GM19467 (cell line): ENCODE results near the gene SCFD1.
"Not testable (repeated sequence)": the region's sequence is repeated elsewhere in the genome, so short reads cannot be mapped to it uniquely, and the experiment has no call there.

ENCODE experiments used
- ATAC-seq: cut with Tn5 transposase; IDR thresholded peaks from one replicate; pipeline ENCODE4 v1.9.1; 2021; ENCODE audit warnings: mild to moderate bottlenecking, moderate library complexity; ENCODE audit not compliant: unreplicated experiment

Gene SCFD1, protein sequence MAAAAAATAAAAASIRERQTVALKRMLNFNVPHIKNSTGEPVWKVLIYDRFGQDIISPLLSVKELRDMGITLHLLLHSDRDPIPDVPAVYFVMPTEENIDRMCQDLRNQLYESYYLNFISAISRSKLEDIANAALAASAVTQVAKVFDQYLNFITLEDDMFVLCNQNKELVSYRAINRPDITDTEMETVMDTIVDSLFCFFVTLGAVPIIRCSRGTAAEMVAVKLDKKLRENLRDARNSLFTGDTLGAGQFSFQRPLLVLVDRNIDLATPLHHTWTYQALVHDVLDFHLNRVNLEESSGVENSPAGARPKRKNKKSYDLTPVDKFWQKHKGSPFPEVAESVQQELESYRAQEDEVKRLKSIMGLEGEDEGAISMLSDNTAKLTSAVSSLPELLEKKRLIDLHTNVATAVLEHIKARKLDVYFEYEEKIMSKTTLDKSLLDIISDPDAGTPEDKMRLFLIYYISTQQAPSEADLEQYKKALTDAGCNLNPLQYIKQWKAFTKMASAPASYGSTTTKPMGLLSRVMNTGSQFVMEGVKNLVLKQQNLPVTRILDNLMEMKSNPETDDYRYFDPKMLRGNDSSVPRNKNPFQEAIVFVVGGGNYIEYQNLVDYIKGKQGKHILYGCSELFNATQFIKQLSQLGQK

DNA sequence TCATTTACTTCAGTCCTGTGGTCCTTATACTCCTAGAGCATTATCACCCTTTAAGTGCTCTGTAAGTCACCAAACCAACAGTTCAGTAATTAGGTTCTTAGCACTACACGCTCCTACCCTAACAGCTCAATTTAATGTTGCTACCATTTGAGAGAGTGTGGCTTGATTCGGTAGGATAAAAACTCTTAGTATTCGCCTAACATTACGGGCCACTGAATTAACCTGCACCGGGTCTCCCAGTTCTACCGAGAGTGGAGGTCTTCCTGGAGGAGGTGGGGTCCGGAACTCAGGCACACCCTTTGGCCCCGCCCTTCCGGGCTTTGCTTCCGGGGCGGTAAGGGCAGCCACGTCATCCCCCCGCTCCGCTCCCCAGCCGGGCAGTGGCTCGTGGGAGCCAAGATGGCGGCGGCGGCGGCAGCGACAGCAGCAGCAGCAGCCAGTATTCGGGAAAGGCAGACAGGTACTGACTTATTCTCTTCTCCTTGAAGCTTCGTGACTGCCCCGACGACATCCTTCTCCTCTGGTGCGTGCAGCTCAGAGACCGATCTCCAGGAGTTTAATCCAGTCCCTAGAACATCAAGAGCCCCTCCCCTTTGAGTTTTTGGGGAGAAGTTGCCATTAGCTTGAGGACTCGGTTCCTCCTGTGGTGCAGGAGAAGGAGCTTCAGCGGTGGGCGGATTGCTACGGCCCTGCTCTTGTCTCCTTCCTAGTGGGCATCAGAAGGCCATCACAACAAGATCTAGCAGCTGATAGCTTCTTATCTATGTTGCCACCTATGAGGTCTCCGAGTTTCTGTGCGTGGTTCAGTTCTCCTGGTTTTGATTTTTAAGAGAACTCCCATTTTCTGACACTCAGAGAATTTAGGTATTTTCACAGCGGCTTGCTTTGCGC, at the start of gene SCFD1:
Gene SCFD1 (plus strand): TSS at position 380 of the 891 bp plus-strand sequence. CDS start 20 bp downstream, at position 400.
- peak; percentile 92 for ATAC-seq

- no peak for ATAC-seq
Observed at GRCh38 chr14:30572771-30573170, 49.3 kb upstream of the SCFD1 start.

DNA sequence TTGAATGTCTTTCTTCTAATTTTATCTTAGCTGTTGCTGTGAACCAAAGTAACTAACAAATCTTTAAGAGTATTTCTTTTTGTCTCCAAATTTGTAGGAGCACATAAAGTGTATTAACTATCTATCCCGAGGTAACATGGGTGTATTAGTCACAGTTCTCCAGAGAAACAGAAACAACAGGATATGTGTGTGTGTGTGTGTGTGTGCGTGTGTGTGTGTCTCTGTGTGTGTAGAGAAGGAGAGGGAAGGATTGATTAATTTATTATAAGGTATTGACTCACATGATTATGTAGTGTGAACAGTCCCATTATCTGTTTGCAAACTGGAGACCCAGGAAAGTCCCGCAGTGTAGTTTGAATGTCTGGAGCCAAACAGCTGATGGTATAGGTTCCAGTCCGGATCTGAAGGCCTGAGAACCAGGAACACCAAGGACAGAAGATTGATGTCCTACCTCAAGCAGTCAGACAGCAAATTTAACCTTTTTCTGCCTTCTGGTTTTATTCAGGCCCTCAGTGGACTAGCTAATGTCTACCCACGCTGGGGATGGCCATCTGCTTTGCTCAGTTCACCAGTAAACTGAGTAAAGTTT, 48.8 kb upstream of the SCFD1 start:
- no peak for ATAC-seq

DNA sequence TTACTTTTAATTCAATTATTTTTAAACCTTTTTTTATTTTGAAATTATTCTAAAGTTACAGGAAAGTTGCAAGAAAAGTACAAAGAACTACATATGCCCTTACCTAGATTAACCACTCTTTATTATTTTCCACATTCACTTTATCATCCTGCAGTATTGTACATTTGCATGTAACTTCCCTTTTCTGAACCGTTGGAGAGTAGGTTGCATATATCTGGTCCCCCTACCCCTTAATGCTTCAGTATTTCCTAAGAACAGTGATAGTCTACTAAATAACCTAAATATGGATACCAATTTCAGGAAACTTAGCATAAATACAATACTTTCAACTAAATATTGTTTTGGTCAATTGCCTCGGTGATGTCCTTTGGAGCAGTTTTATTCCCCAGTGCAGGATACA, 48.2 kb upstream of the SCFD1 start:
- no peak for ATAC-seq

DNA sequence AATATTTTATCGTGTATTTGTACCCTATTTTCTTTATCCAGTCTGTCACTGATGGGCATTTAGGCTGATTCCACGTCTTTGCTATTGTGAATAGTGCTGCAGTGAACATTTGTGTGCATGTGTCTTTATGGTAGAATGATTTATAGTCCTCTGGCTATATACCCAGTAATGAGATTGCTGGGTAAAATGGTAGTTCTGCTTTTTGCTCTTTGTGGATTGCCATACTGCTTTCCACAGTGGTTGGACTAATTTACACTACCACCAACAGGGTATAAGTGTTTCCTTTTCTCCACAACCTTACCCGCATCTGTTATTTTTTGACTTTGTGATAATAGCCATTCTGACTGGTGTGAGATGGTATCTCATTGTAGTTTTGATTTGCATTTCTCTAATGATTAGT, 47.3 kb upstream of the SCFD1 start:
- not testable (repeated sequence) for ATAC-seq

GRCh38 chr14:30576333-30576732, 45.8 kb upstream of the SCFD1 start:
- ATAC-seq = not testable (repeated sequence)

- no peak for ATAC-seq
Observed at GRCh38 chr14:30580616-30581282, 41.4 kb upstream of the SCFD1 start.

DNA sequence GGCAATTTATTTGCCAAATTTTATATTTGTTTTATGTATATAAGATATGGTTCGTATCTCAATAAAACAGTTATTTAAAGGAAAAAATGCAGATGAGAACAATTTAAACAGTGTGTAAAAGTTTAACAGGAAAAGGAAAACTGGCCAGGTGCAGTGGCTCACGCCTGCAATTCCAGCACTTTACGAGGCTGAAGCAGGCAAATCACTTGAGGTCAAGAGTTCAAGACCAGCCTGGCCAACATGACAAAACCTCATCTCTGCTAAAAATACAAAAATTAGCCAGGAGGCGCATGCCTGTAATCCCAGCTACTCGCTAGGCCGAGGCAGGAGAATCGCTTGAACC, 40.9 kb upstream of the SCFD1 start:
- ATAC-seq = no peak

GRCh38 chr14:30582376-30582775, 39.7 kb upstream of the SCFD1 start:
- no peak for ATAC-seq

GRCh38 chr14:30584058-30584630, 38.0 kb upstream of the SCFD1 start:
- ATAC-seq = no peak

- ATAC-seq = no peak
Observed at GRCh38 chr14:30585204-30585603, 36.9 kb upstream of the SCFD1 start.

DNA sequence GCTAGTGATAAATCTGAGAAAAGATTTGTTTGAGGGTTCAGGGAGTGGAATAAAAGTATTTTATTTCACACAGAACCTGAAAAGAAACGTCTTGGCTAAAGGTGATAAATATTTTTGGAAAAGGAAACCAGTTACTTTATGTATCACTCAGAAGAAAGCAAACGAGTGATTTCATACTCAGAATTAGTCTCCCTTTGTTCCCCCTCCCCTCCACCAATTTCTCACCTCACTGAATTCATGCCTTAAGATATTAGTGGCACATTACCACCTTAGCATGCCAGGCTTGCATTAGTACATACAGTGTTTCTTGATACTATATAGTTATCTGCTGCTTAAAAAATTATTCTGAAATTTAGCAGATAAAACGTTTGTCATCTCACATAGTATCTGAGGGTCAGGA, 35.0 kb upstream of the SCFD1 start:
- ATAC-seq = no peak

DNA sequence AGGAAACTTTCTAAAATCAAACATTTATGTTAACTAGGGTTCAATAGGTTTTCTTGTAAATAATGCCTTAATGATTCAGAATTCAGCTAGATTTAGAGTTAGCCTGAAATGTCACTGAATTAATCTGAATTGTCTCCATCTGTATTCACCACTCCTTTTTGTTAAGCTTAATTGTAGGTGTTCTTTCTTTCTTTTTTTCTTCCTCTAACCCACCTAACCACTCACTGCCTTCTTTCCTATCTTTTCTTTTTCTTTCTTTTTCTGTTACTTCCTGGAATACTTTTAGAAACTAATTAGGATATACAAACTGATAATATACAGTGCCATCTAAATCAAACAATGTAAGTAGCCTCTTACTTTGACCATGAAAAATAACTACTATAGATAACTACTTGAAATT, 33.2 kb upstream of the SCFD1 start:
- ATAC-seq = no peak

- no peak for ATAC-seq
Observed at GRCh38 chr14:30596935-30597334, 25.2 kb upstream of the SCFD1 start.

DNA sequence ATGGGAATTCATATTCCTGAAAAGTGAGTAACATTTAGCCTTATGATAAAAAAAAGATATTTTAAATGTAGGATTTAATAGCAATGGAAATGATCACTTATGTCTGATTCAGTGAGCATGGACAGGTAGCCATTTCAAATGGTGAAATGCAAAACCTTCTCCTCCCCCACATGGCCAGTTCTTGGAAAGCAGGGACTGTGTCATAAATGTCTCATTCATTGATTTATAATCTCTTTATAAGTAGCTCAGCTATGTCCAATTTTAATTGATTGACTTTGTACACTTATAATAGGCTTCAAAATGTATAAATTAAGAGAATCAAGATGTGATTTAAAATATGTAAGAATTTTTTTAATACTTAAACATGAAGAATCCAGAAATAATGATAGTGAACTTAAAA, 24.6 kb upstream of the SCFD1 start:
- ATAC-seq = no peak

- no peak for ATAC-seq
Observed at GRCh38 chr14:30600922-30601918, 20.9 kb upstream of the SCFD1 start.

DNA sequence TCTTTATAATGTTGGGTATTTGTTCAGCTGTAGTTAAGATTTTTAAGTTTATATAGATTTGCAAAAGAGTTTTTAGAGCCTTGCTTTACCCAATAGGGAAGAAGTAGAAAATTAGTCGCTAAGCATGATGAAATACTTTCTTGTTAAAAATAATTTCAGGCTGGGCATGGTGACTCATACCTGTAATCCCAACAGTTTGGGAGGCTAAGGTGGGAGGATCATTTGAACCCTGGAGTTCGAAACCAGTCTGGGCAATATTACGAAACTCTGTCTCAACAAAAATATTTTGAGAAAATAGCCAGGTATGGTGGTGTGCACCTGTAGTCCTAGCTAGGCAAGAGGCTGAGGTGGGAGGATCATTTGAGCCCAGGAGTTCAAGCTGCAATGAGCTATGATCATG, 18.7 kb upstream of the SCFD1 start:
- ATAC-seq = no peak

DNA sequence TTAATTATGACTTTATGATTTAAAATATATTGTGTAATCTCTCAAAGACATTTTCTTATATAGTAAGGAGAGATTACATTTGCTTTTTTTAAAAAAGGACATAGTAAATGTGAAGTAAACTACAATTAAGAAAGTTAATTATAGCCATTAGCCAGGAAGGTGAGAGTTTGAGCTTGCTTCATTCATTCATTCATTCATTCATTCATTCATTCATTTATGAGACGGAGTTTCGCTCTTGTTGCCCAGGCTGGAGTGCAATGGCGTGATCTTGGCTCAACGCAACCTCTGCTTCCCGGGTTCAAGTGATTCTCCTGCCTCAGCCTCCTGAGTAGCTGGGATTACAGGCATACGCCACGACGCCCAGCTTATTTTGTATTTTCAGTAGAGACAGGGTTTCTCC, 17.4 kb upstream of the SCFD1 start:
- ATAC-seq = not testable (repeated sequence)

DNA sequence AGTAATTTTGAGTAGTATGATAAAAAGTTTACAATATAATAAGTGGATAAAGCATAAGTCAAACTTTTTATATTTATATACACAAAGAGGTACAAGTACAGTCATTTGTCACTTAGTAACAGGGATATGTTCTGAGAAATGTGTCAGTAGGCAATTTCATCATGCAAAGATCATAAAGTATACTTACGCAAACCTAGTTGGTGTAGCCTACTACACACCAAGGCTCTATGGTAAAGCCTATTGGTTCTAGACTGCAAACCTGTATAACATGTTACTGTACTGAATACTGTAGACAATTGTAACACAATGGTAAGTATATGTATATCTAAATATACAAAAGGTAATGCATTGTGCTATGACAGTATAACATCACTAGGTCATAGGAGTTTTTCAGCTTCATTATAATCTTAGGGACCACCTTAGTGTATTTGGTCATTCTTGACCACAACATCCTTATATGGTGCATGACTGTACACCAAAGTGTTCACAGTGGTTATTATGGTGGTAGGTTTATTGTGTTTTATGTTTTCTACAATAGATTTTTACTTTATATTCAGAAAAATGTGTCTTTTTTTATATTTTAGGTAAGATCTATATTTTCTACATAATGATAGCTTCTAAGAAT, 14.9 kb upstream of the SCFD1 start:
- ATAC-seq = no peak
